GM21360 (cell line): ENCODE data around the gene TJP2.

ENCODE experiments used
- ATAC-seq: cut with Tn5 transposase; IDR thresholded peaks from one replicate; pipeline ENCODE4 v1.9.1; 2021; ENCODE audit warnings: mild to moderate bottlenecking, moderate library complexity; ENCODE audit not compliant: unreplicated experiment

Gene TJP2

DNA sequence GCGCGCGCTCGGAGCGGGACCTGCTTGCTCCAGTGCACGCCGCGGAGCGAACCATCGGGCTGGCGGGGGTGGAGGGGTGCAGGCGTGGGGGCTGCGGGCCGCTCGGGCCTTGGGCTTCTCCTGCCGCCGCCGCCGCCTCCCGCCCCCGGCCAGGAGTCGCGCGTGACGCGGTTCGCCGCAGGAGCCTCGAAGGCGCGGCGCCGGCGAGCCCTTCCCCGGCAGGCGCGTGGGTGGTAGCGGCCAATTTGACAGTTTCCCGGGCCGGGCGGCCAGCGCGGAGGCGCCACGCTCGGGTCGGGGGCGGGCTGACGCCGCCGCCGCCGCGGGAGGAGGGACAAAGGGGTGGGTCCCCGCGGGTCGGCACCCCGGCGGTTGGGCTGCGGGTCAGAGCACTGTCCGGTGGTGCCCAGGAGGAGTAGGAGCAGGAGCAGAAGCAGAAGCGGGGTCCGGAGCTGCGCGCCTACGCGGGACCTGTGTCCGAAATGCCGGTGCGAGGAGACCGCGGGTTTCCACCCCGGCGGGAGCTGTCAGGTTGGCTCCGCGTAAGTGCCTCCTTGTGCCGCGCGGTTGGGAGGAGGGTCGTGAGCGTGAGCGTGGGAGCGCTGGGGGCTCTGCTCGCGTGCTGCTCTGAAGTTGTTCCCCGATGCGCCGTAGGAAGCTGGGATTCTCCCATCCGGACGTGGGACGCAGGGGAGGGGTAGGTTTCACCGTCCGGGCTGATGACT is at the start of gene TJP2:
TJP2 (plus strand) TSS at position 387 of the 725 bp plus-strand sequence; CDS start at position 483, 96 bp downstream.
- ATAC-seq, result no peak

- no peak for ATAC-seq
Measured at GRCh38 chr9:69130456-69131441, 43.3 kb upstream of the TJP2 start.

DNA sequence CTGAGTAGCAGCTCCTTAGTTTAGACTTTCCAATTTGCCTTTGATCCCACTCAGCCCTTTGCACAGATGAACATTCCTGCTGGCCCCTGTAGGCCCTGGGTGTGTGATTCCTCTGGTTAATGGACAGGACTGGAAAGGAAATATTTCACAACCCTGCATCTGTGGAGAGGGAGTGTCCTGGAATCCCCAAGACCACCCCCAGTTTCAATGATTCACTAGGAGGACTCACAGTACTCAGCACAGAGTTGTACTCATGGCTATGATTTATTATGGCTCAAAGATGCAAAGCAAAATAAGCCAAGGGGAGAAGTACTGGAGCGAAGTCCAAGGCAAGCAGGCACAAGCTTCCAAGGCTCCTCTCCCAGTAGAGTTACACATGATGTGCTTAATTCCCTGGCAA is 42.4 kb upstream of the TJP2 start:
- ATAC-seq, result no peak

GRCh38 chr9:69132361-69132760 is 41.7 kb upstream of the TJP2 start:
- no peak for ATAC-seq

DNA sequence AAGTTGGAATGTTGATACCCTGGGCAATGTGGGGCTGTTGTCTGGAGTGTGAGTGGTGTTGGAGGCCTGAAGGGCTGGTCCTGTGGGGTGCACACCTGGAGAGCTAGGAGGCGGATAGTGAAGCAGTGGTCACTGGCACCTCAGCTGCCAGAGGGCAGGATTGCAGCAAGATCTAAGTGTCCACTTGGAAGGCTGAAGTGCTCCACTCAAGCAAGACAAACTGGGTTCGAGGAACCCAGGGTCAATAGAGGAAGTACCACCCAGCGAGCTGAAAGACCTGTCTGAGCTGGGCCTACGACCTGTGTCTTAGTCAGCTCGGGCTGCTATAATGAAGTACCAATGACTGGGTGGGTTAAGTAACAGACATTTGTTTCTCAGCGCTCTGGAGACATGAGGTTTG is 39.7 kb upstream of the TJP2 start:
- ATAC-seq, result no peak

- ATAC-seq, result no peak
Measured at GRCh38 chr9:69136185-69136584, 37.9 kb upstream of the TJP2 start.

DNA sequence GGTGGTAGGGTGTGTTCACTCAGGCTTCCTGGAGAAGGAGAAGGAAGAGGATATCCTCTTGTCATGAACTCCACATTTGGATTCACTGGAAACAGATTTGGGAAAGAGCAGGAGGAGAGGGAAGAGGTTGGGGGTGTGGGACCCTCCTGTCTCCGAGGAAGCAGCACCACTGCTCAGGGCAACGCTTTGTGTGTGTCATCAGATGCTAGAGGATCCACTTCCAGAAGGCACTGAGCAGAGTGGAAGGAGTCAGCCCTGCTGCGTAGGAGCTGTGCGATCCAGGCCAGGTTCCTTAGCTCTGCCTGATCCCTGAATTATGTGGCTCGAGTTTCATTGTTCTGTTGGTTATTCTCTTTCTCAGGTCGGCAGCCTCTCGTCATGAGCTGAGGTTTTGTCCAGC is 37.3 kb upstream of the TJP2 start:
- no peak for ATAC-seq

DNA sequence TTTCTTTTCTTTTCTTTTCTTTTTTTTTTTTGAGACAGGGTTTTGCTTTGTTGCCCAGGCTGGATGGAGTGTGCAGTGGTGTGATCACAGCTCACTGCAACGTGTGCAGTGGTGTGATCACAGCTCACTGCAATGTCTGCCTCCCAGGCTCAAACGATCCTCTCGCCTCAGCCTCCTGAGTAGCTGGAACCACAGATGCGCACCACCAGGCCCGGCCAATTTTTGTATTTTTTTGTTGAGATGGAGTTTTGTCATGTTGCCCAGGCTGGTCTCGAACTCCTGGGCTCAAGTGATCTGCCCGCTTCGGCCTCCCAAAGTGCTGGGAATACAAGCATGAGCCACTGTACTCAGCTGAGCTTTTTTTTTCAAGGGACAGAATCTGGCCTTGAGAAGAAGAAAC is 36.8 kb upstream of the TJP2 start:
- no peak for ATAC-seq

DNA sequence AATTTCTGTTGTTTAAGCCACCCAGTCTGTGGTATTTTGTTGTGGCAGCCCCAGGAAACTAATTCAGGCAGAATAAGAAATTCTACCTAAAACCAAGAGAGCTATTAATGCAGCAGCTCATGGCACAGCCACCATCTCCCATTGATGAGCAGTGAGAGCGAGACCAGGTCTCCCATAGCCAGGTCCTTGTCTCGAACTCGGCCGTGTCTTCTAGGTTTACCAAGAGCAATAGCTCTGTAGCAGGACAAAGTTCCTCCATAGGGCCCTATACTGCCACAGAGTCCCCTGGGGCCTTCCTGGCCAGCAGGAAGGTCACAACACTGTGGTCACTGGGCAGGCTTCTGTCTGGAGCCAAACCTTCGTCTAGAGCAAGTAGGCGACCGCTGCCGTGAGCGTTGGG is 34.5 kb upstream of the TJP2 start:
- ATAC-seq, result no peak

DNA sequence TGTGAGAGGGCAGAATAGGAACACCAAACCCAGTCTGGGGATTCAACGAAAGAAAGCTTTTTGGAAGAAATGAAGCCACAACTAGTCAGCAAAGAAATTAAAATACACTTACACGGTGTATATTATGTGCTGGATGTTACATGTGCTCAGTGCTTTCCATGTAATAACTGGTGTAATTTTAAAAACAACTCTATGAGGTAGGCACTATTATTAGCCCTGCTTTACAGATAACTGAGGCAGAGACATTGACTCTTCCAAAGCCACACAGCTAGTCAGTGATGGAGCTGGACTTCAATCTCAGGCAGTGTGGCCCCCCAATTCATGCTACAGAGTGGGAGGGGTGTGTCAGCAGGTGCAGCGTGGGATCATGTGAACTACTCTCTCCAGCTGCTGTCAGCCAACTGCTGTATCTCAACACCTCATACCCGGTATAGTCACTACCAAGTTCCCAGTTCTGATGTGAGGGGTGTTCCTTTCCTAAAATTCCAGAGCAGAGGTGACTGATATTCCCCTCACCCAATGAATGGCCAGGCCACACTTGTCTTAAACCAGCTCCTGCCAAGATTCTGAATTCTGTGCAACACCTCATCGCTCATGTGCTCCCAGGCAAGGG is 33.8 kb upstream of the TJP2 start:
- ATAC-seq, result no peak

DNA sequence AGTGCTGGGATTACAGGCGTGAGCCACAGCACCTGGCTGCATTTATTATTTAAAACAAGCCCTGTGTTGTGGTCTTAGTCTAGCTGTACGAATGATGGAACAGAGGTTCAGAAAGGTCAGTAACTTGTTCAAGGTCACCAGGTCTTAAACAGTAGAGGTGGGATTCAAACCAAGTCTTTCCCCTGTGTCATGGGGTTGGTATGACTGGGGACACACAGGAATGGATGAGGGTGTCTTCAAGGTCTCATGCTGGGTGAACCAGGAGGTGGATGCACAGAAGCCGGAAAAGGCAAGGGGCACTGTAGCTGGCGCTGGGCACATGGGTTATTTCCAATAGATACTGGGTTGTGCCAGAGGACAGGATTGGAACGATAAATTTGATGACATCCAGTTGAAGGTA is 32.2 kb upstream of the TJP2 start:
- no peak for ATAC-seq

DNA sequence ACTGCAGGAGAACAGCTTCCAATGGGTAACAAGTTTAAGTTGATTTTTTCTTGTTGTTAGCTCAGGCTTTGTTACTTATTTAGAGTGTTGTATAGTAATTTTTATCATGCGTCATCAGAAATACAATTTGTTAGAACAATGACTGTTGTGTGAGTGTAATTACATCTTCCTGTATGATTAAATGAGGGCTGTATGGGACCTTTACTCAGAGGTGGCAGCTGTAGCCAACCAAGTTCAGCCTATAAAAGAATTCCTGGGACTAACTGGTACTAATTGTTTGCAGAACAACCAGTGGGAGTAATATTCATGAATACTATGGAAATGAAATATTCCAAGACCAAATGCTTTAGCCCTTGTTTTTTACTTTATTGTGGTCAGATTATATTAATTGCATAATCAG is 30.8 kb upstream of the TJP2 start:
- no peak for ATAC-seq

DNA sequence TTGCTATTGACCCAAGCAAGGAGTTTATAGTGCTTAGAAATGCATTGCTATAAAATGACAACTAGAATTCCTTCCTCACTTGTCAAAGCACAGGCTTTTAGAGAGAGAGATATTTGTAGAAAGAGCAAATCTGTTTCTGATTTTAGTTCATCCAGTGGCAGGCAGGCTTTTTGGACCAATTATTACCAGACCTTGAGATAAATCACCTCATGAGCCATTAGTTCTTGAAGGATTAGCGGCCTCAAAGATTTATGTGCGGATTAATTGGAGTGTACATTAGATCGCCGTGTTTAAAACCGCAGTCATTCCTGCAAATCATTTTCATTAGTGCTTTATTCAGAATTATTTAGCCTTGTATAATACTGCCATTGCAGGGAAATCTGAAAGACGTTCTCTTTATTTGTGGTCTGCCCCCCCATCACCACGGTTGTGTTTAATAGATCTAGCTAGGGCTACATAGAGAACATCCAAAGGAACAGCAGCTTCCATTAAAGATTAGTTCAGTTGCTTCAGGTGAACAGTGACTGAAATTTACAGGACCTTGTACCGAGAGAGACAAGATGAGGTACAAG is 28.8 kb upstream of the TJP2 start:
- no peak for ATAC-seq

DNA sequence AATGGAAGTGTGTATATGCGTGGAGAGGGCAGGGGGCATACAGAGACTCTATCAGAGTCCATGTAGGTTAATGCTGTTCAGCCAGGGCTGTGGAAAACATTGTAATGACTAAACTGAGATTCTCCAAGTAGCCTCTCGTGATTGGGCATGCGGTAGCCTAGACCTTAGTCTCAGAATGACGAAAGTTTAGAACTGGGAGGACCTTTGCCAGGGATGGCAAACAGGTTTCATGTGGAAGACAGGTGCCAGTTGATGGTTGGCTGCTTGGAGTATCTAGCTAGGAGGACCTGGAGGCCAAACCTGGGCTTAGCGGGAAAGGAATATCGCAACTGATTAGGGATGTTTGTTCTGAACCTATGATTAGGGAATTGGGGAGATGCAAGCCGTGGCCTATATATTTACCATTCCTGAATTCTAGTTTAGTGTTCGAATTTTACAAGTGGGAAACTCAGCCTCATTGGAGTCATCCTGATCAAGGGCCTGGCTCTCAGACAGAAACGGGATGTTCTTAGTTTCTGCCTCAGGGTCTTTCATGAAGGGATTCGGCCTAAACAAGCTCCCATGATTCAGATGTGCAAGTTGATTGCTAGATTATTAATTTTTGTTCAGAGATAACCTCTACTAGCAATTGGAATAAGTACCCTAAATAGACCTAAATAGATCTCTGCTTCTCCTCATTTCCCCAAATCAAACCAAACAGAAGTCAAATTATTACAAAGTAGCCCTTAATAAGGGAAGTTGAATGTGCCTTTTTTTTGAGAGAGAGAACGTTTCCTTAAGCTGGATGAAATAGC is 26.8 kb upstream of the TJP2 start:
- ATAC-seq, result no peak

- no peak for ATAC-seq
Measured at GRCh38 chr9:69149321-69149807, 24.7 kb upstream of the TJP2 start.

- no peak for ATAC-seq
Measured at GRCh38 chr9:69151506-69151905, 22.6 kb upstream of the TJP2 start.

DNA sequence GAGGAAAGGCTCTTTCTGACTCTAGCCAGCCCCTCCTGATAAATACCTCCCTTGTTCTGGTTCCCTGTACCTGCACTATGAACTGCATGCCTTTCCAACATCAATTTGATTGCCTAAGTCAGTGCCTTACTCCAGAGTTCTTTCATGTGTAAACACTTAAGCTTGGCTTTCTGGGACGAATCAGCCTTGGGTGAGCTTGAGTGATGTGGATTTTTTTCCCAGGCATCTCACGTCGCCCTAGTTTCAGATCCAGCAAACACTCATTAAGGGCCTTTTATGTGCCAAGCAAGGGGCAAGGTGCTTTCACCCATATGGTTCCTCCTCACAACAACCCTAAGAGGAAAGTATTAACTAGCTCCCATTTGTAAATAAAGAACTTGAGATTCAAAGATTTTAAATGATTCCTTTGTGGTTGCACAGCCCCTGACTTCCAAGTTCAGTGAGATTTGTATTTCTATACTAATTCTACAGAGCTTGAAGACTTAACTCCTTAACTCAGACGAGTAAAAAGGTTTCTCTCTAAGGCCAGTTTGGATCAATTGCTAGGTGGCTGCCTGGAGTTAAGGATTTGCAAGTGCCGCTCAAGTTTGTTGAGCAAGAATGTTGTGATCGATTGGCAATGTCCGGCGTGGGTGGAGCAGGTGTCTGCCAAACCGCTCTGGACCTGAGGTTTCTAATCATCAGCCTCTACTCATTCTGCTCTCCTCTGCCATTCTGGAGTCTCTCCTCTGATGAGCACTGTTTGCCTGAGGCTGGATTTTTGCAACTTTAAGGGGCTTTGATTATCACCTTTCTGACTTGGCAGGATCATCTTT is 20.2 kb upstream of the TJP2 start:
- no peak for ATAC-seq

- peak; percentile 90 for ATAC-seq
Measured at GRCh38 chr9:69155341-69156030, 18.6 kb upstream of the TJP2 start.
